Activated CD4-positive, alpha-beta T cell treated with anti-CD3 and anti-CD28 coated beads, Interleukin-2, amount 10 ng/mL, durations not matched to agents 7 days and 5 days (primary cell): Measurements from ENCODE around the gene BRD3. TPM values are rescaled to one million over a fixed set of nuclear protein-coding genes. Genes with fewer than 3 reads are reported as not detected.

ENCODE experiments used
- CTCF ChIA-PET: fragments of 350-600 bp; sonication (Branson Sonifier 250); formaldehyde crosslinking; loops from one replicate; lab custom pipeline; 2021; ENCODE audit warnings: antibody characterized with exemption; lab: Charles Lee
- POLR2A ChIA-PET: fragments of 350-600 bp; sonication (Branson Sonifier 250); formaldehyde crosslinking; loops from one replicate; lab custom pipeline; 2021; ENCODE audit warnings: antibody characterized with exemption; lab: Charles Lee
- DNase-seq: peaks from one replicate; pipeline ENCODE4 v3.0.0-alpha.2; 2020
- H3K27ac Mint-ChIP-seq: one replicate; pipeline ENCODE4 v1.8.0; 2021; ENCODE audit warnings: mild to moderate bottlenecking, moderate library complexity, mixed read lengths
- H3K27me3 Mint-ChIP-seq: one replicate; pipeline ENCODE4 v1.8.0; 2021; ENCODE audit warnings: mixed read lengths
- H3K36me3 Mint-ChIP-seq: one replicate; pipeline ENCODE4 v1.8.0; 2021; ENCODE audit warnings: low read depth, mixed read lengths
- H3K4me1 Mint-ChIP-seq: one replicate; pipeline ENCODE4 v1.8.0; 2021; ENCODE audit warnings: mixed read lengths
- H3K4me3 Mint-ChIP-seq: one replicate; pipeline ENCODE4 v1.8.0; 2021; ENCODE audit warnings: mild to moderate bottlenecking, moderate library complexity, mixed read lengths
- H3K9me3 Mint-ChIP-seq: one replicate; pipeline ENCODE4 v1.8.0; 2021; ENCODE audit warnings: mixed read lengths
- total RNA-seq, 2 experiments: library from RNA; stranded (reverse); gene quantifications; one replicate each; pipeline ENCODE4 v1.2.3, GENCODE V29; 2021

Gene BRD3
- total RNA-seq, 2 experiments from 2014 or later = 40.1 to 47.4 TPM

DNA sequence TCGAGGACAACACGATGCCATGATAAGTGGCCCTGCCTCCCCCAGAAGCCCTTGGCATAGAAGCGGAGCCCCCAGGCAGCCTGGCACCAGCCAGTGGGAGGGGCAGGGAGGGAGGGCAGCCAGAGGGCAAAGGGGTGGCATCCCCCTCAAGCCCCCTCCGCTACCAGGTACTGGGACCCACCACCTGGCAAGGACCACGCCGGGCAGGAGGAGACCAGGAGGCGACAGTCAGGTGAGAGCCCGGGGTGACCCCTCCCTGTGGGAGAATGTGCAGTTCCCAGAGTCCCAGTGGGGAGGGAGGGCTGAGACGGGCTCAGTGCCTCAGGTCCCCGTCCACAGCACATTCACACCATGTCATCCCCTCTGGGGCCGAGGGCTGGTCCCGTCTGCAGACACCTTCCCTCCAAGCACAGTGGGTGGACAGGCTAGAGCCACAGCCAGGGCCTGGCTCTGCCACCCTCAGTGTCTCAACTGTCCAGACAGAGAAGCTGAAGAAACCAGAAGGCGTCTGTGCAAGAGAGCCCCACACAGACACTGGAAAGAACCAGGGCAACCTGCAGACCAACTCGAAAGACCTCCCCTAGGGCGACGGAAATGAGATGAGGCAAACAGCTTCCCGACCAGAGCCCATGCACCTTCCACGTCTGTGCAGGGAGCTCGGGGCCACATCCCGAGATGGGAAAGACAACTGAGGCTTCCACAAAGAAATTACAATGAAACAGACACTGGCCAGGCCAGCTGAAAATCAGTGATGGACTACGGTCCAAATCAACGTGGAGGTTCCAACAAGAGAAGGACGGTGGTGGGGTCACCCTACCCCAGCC lies 11.1 kb downstream of the BRD3 start:
- no peak for DNase-seq
- H3K27me3 Mint-ChIP-seq = no peaks in the 10 kb centered on the region
- ChIA-PET CTCF (no interaction called here), POLR2A (no interaction called here)
- H3K4me1 Mint-ChIP-seq = peaks cover 20% of the 10 kb centered on the region
- H3K4me3 Mint-ChIP-seq = no peak overlapping the region
- H3K36me3 Mint-ChIP-seq = peaks cover 2% of the 10 kb centered on the region
- no peak overlapping the region for H3K27ac Mint-ChIP-seq
- no peaks in the 10 kb centered on the region for H3K9me3 Mint-ChIP-seq

DNA sequence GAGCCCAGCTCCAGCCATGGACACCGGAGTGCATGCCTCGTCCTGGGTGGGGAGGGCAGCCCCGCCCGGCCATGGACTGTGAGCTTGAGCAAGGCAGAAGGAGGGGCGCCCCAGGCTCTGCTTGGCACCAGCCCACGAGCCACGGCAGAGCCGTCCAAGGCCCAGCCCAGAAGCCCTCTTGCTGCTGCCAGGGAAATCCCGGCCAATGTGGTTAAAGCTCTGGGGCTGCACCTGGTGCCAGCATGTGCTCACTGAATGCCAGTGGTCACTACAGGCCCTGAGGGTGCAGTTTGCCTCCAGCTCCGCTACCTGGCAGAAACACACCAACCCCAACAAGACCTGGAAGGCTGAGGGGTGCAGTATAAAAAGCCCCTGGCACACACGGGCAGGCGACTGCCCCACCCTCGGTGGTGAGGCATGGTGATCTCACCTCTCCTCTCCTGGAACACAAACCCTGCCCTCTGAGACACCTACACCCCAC lies 11.8 kb downstream of the BRD3 start:
- H3K4me1 Mint-ChIP-seq = peaks cover 20% of the 10 kb centered on the region
- POLR2A ChIA-PET = no interaction called here
- no peaks in the 10 kb centered on the region for H3K27me3 Mint-ChIP-seq
- no peaks in the 10 kb centered on the region for H3K9me3 Mint-ChIP-seq
- no peak overlapping the region for H3K4me3 Mint-ChIP-seq
- DNase-seq = no peak
- no peak overlapping the region for H3K27ac Mint-ChIP-seq
- CTCF ChIA-PET = no interaction called here
- H3K36me3 Mint-ChIP-seq = peaks cover 7% of the 10 kb centered on the region

DNA sequence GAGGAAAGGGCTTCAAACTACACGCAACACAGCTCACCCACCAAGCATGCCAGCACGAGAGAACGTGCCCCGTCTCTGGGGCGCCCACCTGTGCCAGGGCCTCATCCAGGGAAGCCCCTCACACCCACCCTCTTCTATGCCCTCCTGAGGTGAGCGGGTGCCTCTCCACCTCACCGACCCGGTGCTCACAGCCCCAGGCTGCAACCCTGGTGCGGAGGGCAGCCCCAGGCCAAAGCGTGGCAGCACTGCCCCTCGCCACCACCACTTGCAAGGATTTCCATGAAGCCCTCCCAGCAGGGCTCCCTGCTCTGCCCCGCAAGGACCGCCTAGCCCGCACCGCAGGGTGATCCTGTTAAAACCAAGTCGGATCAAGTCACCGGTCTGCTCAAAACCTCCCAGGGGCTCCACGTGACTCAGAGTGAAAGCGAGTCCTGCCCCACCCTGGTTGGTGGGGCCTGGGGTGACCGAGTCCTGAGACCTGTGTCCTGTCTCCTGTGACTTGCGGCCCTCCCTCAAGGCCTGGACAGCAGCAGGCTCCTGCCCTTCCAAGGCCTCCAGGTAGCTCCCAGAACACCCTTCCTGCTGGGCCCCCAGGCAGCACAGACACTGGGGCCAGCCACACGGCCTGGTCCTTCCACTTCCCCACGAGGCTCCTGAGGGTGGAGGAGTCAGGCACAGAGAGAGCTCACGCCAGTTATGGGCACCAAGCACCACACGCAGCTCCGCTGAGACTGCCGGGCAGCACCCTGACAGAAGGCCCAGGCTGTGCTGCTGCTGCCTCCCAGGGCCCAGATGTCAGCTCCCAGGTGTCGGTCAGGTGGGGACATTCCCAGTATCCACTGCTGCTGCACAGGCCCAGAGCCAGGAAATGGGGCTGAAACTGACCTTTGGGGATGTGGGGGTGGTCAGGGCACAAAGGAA lies 12.7 kb downstream of the BRD3 start:
- POLR2A ChIA-PET = no interaction called here

DNA sequence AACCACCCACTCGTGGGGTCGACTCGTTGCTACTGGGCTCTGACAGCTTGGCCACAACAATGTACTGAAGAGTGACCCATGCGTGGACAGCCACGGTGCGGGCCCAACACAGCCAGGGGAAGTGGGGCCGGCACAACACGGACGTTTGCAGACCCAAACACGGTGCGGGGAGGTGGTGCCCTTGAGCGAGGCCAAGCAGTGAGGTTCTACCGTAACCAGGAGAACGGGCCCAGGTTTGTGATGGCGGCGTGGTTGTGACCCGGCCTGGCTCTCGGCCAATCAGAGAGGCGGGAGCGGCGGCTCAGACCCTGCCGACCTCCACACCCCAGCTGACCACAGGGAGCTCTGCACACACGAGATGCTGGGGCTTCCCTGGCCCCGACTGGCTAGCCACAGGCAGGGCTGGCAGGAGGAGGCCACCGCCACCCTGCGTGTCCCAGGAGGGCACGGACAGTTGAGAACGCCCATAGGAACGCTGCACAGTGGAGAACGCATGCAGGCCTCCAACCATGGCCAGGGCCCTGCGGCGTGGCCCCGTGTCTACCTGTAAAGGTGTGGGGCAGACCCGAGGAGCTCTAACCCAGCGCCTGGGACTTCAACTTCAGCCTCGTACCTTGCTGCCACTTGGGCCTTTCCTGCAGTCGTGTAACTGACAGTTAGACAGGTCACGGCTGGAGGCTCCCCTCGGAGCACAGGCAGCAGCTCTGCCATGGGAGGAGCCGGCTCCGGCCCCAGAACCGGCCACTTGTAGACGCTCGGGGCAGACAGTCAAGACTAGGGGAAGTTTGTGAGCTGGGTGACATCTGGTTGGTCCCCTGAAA lies 13.7 kb downstream of the BRD3 start:
- Mint-ChIP-seq H3K36me3 (peaks cover 8% of the 10 kb centered on the region), H3K9me3 (no peaks in the 10 kb centered on the region), H3K4me3 (no peak overlapping the region), H3K27me3 (no peaks in the 10 kb centered on the region), H3K27ac (no peak overlapping the region), H3K4me1 (peaks cover 6% of the 10 kb centered on the region)
- no peak for DNase-seq
- ChIA-PET CTCF (no interaction called here), POLR2A (no interaction called here)

More for the DNA sequence above, 12.7 kb downstream of the BRD3 start:
- H3K27me3 Mint-ChIP-seq = no peaks in the 10 kb centered on the region
- H3K27ac Mint-ChIP-seq = no peak overlapping the region
- no peak overlapping the region for H3K4me3 Mint-ChIP-seq
- CTCF ChIA-PET = no interaction called here
- H3K4me1 Mint-ChIP-seq = peaks cover 13% of the 10 kb centered on the region
- no peak for DNase-seq
- peaks cover 8% of the 10 kb centered on the region for H3K36me3 Mint-ChIP-seq
- H3K9me3 Mint-ChIP-seq = no peaks in the 10 kb centered on the region

DNA sequence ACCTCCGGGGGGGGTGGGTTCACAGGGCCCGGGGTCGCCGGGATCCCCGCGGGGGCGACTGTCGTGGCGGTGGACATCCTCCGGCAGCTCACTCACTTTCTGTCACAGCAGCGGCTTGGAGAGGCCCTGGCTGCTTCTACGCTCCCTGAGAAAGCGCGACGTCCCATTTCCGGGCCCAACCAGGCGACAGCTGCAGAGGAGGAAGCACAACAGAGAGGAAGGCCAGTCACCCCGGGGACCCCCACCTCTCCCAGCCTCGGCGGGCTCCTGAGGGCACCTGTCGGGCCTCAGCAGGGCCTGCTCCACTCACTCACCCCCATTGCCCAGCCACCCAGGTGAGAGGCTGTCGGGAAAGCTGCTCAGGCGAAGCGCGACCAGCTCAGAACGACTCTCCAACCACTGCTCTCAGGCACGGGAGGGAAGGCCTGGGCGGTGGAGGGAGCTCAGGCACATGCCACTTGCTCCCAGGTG lies 14.4 kb downstream of the BRD3 start:
- Mint-ChIP-seq H3K27me3 (no peaks in the 10 kb centered on the region), H3K4me1 (peaks cover 3% of the 10 kb centered on the region), H3K36me3 (peaks cover 8% of the 10 kb centered on the region), H3K27ac (no peak overlapping the region), H3K9me3 (no peaks in the 10 kb centered on the region), H3K4me3 (no peak overlapping the region)
- POLR2A ChIA-PET = no interaction called here
- CTCF ChIA-PET = no interaction called here
- DNase-seq = no peak

DNA sequence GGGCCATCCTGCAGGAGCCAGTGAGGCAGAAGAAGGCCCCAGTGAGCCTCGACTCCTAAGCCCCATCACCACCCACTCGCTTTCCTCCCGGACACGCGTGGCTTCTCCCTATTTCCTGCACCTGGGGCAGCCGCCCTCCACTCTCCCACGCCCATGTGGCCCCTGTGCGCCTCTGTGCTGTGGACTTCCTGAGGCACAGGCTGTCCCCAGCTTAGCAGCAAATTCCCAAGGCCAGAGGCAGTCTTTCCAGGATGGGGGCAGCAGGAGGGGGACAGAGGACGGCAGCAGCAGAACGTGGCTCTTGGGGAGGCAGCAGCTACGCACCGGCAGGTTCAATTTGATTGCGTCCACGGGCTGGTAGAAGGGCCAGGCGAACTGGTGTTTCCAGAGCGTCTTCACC lies 14.9 kb downstream of the BRD3 start:
- H3K36me3 Mint-ChIP-seq = peaks cover 8% of the 10 kb centered on the region
- no peak overlapping the region for H3K4me3 Mint-ChIP-seq
- CTCF ChIA-PET = no interaction called here
- no peaks in the 10 kb centered on the region for H3K9me3 Mint-ChIP-seq
- DNase-seq = no peak
- H3K4me1 Mint-ChIP-seq = peaks cover 3% of the 10 kb centered on the region
- POLR2A ChIA-PET = no interaction called here
- no peak overlapping the region for H3K27ac Mint-ChIP-seq
- H3K27me3 Mint-ChIP-seq = no peaks in the 10 kb centered on the region

DNA sequence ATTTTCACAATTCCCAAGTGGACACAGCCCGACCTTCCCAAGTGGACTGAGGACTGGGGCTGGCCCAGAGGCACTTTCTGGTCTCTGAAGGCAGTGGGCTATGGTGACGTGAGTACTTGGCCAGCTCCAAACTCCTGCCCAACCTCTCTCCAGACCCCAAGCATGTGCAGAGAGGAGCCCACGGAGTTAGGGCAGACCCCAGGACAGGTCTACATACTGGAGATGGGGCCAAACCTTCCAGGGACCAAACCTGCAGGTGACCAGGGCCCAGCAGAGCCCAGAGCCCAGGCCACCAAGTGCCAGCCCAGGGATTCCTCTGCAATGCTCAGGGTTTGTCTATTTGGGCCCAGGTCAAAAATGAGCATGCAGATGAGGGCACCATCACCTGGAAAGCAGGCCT lies 15.3 kb downstream of the BRD3 start:
- Mint-ChIP-seq H3K36me3 (peaks cover 8% of the 10 kb centered on the region), H3K27me3 (no peaks in the 10 kb centered on the region), H3K4me3 (no peak overlapping the region), H3K9me3 (no peaks in the 10 kb centered on the region), H3K4me1 (peaks cover 3% of the 10 kb centered on the region), H3K27ac (no peak overlapping the region)
- CTCF ChIA-PET = no interaction called here
- no peak for DNase-seq
- POLR2A ChIA-PET = no interaction called here

DNA sequence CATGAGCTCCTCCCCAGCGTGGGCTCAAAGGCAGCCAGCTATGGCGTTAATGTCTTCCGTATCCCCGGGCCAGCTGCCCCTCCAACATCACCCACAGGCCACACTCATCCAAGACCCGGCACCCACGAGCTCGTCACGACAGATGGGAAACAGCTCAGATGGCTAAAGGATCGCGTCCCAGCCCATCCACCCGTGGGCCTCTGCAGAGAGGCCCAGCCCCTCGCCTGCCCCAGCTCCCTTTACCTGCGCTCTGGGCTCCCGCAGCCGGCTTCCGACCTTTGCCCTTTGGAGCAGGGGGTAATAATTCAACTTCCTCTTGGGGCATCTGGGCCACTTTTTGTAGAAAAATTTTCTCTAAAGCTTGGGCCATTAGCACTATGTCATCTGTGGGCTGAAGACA lies 16.5 kb downstream of the BRD3 start:
- H3K27me3 Mint-ChIP-seq = no peaks in the 10 kb centered on the region
- no peak for DNase-seq
- no peaks in the 10 kb centered on the region for H3K9me3 Mint-ChIP-seq
- H3K27ac Mint-ChIP-seq = no peak overlapping the region
- H3K36me3 Mint-ChIP-seq = peaks cover 8% of the 10 kb centered on the region
- H3K4me3 Mint-ChIP-seq = no peak overlapping the region
- H3K4me1 Mint-ChIP-seq = peaks cover 2% of the 10 kb centered on the region
- ChIA-PET POLR2A (no interaction called here), CTCF (interaction anchor here (1.0 to 1.8 kb wide), 4 partner anchors 9 to 47 kb away, joined by 3 to 4 read pairs (median 3); no protein-coding TSS in a partner anchor)

DNA sequence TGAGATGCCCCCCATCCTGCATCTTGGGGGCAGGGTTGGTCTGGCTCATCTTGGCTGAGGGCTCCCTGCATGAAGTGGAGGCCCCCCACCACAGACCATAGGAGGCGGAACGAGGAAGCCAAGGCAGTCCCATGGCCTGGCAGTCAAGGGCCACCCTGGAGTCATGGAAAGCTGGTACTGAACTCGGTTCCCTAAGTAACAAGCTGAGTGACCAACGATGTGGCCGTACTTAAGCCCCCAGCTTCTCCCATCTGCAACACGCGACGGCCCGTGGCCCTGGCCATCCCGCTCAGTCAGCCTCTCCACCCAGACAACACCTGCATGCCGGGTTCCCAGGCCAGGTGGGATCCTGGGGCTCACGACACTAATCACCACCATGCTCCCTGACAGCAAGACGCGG lies 17.1 kb downstream of the BRD3 start:
- H3K9me3 Mint-ChIP-seq = no peaks in the 10 kb centered on the region
- H3K4me3 Mint-ChIP-seq = no peak overlapping the region
- POLR2A ChIA-PET = no interaction called here
- CTCF ChIA-PET = interaction anchor here (1.2 to 1.8 kb wide), 3 partner anchors 8 to 47 kb away, joined by 3 read pairs; no protein-coding TSS in a partner anchor
- H3K27me3 Mint-ChIP-seq = no peaks in the 10 kb centered on the region
- no peak overlapping the region for H3K27ac Mint-ChIP-seq
- no peaks in the 10 kb centered on the region for H3K4me1 Mint-ChIP-seq
- peaks cover 8% of the 10 kb centered on the region for H3K36me3 Mint-ChIP-seq
- no peak for DNase-seq

DNA sequence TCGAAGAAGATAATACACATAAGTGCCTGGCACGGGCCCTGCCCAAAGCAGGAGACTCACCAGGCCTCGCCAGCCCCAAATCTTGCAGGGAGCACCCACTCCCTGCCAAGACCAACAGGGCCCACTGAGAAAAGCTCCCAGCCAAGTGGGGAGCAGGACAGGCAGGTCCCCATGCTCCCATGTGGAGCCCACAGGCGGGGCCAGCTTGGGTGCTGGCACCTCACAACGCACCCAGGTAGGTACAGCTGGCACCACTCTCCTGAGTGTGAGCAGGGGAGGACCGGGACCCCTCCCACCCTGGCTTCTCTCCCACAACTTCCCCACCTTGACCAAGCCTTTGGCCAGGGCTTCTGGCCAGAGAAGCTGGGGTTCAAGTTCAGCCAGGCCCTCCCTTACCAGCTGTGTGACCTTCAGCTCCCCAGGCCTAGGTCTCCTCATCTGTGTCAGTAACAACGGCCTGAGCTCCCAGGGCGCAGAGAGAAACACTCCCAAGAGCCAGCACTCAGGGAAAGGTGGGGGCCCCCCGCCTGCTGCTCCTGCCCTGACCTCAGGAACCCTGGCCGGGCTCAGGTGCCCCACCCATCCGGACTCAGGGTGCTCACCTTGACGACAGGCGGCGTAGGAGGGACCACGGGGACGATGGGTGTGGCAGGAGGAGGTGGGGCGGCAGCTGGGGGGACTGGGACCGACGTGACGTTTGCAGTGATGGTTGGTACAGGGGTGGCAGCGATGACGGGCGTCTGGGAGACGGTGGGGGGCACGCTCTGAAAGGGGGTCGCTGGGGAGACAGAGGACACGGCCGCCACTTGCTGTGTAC lies 17.8 kb downstream of the BRD3 start:
- DNase-seq = no peak
- Mint-ChIP-seq H3K4me1 (no peaks in the 10 kb centered on the region), H3K27ac (no peak overlapping the region), H3K4me3 (no peak overlapping the region), H3K36me3 (peaks cover 8% of the 10 kb centered on the region), H3K9me3 (no peaks in the 10 kb centered on the region), H3K27me3 (no peaks in the 10 kb centered on the region)
- ChIA-PET POLR2A (no interaction called here), CTCF (interaction anchor here (1.2 to 1.8 kb wide), 3 partner anchors 8 to 48 kb away, joined by 3 read pairs; no protein-coding TSS in a partner anchor)

DNA sequence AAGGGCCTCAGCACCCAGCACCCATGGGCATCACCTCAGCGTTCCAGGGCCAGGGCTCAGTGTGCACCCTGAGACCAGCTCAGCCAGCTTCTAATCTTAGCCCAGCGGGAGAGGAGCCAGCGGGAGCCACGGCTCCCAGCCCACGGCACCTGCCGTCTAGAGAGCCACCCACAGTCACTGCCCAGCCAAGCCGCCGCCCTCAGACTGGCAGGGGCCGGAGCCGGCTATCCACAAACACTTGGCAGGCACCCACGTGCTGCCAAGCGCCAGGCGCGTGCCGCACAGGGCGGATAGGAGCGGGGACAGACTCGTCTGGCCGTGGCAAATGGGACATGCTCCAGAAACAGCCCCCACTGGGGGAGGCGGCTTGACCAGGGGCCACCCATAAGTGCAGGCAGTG lies 18.6 kb downstream of the BRD3 start:
- Mint-ChIP-seq H3K27ac (no peak overlapping the region), H3K36me3 (peaks cover 10% of the 10 kb centered on the region), H3K9me3 (no peaks in the 10 kb centered on the region), H3K4me1 (no peaks in the 10 kb centered on the region), H3K4me3 (no peak overlapping the region), H3K27me3 (no peaks in the 10 kb centered on the region)
- CTCF ChIA-PET = no interaction called here
- POLR2A ChIA-PET = no interaction called here
- DNase-seq = no peak

DNA sequence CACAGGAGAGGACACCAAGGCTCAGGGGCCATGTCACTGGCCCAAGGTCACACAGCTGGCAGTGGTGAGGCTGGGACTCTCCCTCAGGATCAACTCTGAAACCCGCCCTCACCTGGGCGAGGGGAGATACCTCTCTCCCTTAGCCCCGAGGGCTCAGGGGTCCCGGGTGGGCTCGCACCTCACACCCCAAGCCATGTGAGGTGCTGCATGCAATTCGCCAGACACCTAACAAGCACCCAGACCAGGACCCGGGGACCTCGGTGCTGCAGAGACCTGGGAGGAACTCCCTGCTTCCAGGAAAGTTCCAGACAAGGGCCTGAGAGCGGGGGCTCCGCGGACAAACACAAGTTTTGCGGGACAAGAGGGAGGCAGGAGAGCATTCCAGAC lies 19.3 kb downstream of the BRD3 start:
- CTCF ChIA-PET = no interaction called here

More for the DNA sequence above, 19.3 kb downstream of the BRD3 start:
- H3K27me3 Mint-ChIP-seq = no peaks in the 10 kb centered on the region
- no peaks in the 10 kb centered on the region for H3K4me1 Mint-ChIP-seq
- no peak overlapping the region for H3K4me3 Mint-ChIP-seq
- H3K36me3 Mint-ChIP-seq = peaks cover 10% of the 10 kb centered on the region
- DNase-seq = no peak
- POLR2A ChIA-PET = no interaction called here
- H3K9me3 Mint-ChIP-seq = no peaks in the 10 kb centered on the region
- no peak overlapping the region for H3K27ac Mint-ChIP-seq
